Fibroblast of mammary gland (primary cell): Measurements from ENCODE around the gene FTO.

Experiments used
- DNase-seq: peaks from one replicate; pipeline ENCODE4 v3.0.0-alpha.2; 2010; ENCODE audit warnings: low read depth
- H3K4me3 ChIP-seq: 2 replicates; pipeline ENCODE4 v1.5.1; 2011; ENCODE audit warnings: low read depth, mild to moderate bottlenecking, low read length, moderate library complexity; ENCODE audit not compliant: control insufficient read depth
- CTCF ChIP-seq: conservative IDR thresholded peaks from 2 replicates; pipeline ENCODE4 v1.5.1; 2011; ENCODE audit warnings: low read depth, low read length, inconsistent platforms; ENCODE audit not compliant: control insufficient read depth, insufficient read depth

FTO gene

GRCh38 chr16:53809088-53809932, 105.4 kb downstream of the FTO start:
- DNase-seq: peak; percentile 80
- TF ChIP-seq CTCF: no peak
- H3K4me3 ChIP-seq: no peak overlapping the region

- DNase-seq: no peak
- no peak overlapping the region for H3K4me3 ChIP-seq
- no peak for TF ChIP-seq CTCF
Measured at GRCh38 chr16:53812914-53813313, 109.0 kb downstream of the FTO start.

GRCh38 chr16:53814801-53815200, 110.8 kb downstream of the FTO start:
- DNase-seq: no peak
- no peak overlapping the region for H3K4me3 ChIP-seq
- TF ChIP-seq CTCF: no peak

DNA sequence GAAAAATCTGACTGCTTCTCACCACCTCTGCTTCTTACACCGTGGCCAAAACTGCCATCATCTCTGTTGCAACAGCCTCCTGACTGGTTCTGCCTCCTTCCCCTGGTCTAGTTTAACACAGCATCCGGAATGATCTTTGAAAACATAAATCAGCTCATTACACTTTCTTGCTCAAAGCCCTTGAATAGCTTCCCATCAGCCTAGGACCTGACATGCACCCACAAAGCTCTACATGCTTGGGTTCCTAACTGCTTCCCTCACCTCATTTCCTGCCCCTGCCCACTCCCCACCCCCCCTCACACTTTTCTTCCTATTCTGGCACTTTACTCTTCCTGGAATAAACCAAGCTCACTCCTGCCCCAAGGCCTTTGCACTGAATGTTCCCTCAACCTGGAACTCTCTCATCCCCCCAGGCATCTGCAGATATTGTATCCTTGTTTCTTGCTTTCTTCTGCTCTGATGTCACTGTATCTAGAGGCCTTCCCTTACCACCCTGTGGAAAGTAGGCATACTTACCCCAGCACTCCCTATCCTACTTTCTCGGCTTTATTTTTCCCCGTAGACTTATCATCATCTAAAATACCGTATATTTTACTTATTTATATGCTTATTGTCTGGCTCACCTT, 112.4 kb downstream of the FTO start:
- H3K4me3 ChIP-seq: no peak overlapping the region
- no peak for TF ChIP-seq CTCF
- peak; percentile 66 for DNase-seq

GRCh38 chr16:53817117-53817755, 113.3 kb downstream of the FTO start:
- peak; percentile 95 for DNase-seq
- TF ChIP-seq CTCF: no peak
- no peak overlapping the region for H3K4me3 ChIP-seq

DNA sequence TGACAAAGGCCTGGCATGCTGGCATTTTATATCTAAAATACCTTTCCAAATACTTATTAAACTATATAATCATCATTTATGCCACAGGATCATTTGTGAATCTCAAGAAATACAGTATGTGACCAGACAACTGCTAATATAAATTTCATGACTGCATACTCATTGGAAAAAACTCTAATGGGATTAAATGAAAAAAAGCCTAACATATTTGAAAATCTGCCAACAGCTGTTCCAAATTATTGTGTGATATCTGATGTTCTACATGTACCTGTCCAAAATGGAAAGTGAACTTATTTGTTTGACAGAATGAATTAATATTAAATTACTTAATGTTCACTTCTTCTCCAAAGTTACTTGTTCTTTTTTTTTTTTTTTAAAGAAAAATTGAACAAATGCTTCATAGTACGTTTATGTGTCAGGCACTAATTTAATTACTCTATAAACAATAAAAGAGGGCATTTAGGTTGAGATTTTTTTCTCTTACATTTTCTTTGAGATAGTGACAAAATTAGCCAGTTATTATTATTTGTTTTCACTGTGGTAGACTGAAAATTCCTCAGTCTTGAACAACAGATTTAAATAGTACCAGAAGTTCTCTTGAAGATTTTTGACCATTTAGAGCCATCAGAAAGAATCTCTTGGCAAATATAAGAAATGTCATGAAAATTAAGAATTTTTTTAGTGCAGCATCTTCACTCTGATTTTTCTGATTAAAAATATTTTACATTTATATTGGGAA, 114.0 kb downstream of the FTO start:
- DNase-seq: peak; percentile 60
- no peak overlapping the region for H3K4me3 ChIP-seq
- TF ChIP-seq CTCF: no peak
